PC-3 (cell line): ENCODE measurements around the gene ZFYVE28. TPM values are rescaled to one million over a fixed set of nuclear protein-coding genes. Genes with fewer than 3 reads are reported as not detected.

Experiments used
- ATAC-seq: fragments of 200-7000 bp; cut with Tn5 transposase; 2 replicates; pipeline ENCODE4 v1.9.1; 2020; ENCODE audit warnings: mild to moderate bottlenecking, moderate library complexity
- BruUV-seq: library from RNA; stranded (reverse); fragments of 400-500 nt; replicated peaks from 2 replicates; lab custom pipeline; 2021; lab: Mats Ljungman, UMichigan
- CTCF ChIA-PET: fragments of 300-600 bp; sonication (Branson Sonifier 250); formaldehyde crosslinking; loops from one replicate; lab custom pipeline; 2022; ENCODE audit warnings: antibody characterized with exemption; lab: Charles Lee
- POLR2A ChIA-PET: fragments of 300-600 bp; sonication (Branson Sonifier 250); formaldehyde crosslinking; loops from one replicate; lab custom pipeline; 2022; ENCODE audit warnings: antibody characterized with exemption; ENCODE audit not compliant: unreplicated experiment; lab: Charles Lee
- DNase-seq: peaks from one replicate; pipeline ENCODE4 v3.0.0-alpha.2; 2015
- H2AFZ ChIP-seq: fragments of 300-600 bp; sonication (generic); 2 replicates; pipeline ENCODE4 v1.6.0; 2016; ENCODE audit warnings: antibody characterized with exemption, low read length
- H3F3A ChIP-seq: fragments of 300-600 bp; sonication (generic); one replicate; pipeline ENCODE4 v1.6.0; 2017; ENCODE audit warnings: antibody characterized with exemption, low read length, control low read depth, mild to moderate bottlenecking; ENCODE audit not compliant: unreplicated experiment
- H3K27ac ChIP-seq: fragments of 300-600 bp; sonication (generic); 2 replicates; pipeline ENCODE4 v1.5.1; 2016; ENCODE audit warnings: mild to moderate bottlenecking, low read length
- H3K27me3 ChIP-seq: fragments of 300-600 bp; sonication (generic); 2 replicates; pipeline ENCODE4 v1.6.1; 2016; ENCODE audit warnings: low read length, mixed read lengths
- H3K36me3 ChIP-seq: fragments of 300-600 bp; sonication (generic); 2 replicates; pipeline ENCODE4 v1.6.1; 2016; ENCODE audit warnings: low read depth, mixed run types, low read length, mixed read lengths
- H3K4me1 ChIP-seq: fragments of 300-600 bp; sonication (generic); 2 replicates; pipeline ENCODE4 v1.5.1; 2016; ENCODE audit warnings: low read length; ENCODE audit not compliant: insufficient read depth
- H3K4me2 ChIP-seq: fragments of 300-600 bp; sonication (generic); 2 replicates; pipeline ENCODE4 v1.6.0; 2016; ENCODE audit warnings: low read length
- H3K4me3 ChIP-seq: fragments of 300-600 bp; sonication (generic); 2 replicates; pipeline ENCODE4 v1.5.1; 2016; ENCODE audit warnings: mild to moderate bottlenecking, low read length, mixed read lengths
- H3K79me2 ChIP-seq: fragments of 300-600 bp; sonication (generic); 2 replicates; pipeline ENCODE4 v1.6.1; 2017; ENCODE audit warnings: low read length, mixed read lengths
- H3K9ac ChIP-seq: fragments of 300-600 bp; sonication (generic); 2 replicates; pipeline ENCODE4 v1.6.0; 2016; ENCODE audit warnings: mild to moderate bottlenecking, low read length
- H3K9me2 ChIP-seq: fragments of 300-600 bp; sonication (generic); replicated peaks from 2 replicates; pipeline ENCODE4 v1.6.1; 2016; ENCODE audit warnings: mixed run types, low read length, mixed read lengths
- H3K9me3 ChIP-seq: fragments of 300-600 bp; sonication (generic); 2 replicates; pipeline ENCODE4 v1.6.1; 2016; ENCODE audit warnings: low read length, mixed read lengths
- H4K20me1 ChIP-seq: fragments of 300-600 bp; sonication (generic); 2 replicates; pipeline ENCODE4 v1.6.1; 2016; ENCODE audit warnings: low read length, mixed read lengths
- CTCF ChIP-seq: fragments of 300-600 bp; sonication (generic); conservative IDR thresholded peaks from 2 replicates; pipeline ENCODE4 v1.5.1; 2017; ENCODE audit warnings: antibody characterized with exemption, low read depth, mild to moderate bottlenecking, low read length
- EZH2 ChIP-seq: fragments of 300-600 bp; sonication (generic); IDR thresholded peaks from one replicate; pipeline ENCODE4 v1.6.1; 2017; ENCODE audit warnings: antibody characterized with exemption, mild to moderate bottlenecking, low read length; ENCODE audit not compliant: unreplicated experiment
- EZH2phosphoT487 ChIP-seq: fragments of 300-600 bp; sonication (generic); IDR thresholded peaks from 2 replicates; pipeline ENCODE4 v1.6.1; 2018; ENCODE audit warnings: mild to moderate bottlenecking, antibody characterized with exemption, low read length, borderline replicate concordance
- intact Hi-C: fragments of 100-400 bp; cut with micrococcal nuclease; formaldehyde crosslinking; loops from 2 replicates; pipeline ENCODE4 v1.9.0; 2023
- total RNA-seq: library from RNA; depleted of rRNA; stranded (reverse); fragments of >200 nt; gene quantifications from 2 replicates; pipeline ENCODE4 v1.2.3, GENCODE V29; 2014

The ZFYVE28 gene
- total RNA-seq, 1 experiment from 2014 or later = 8.0 TPM

- Histone ChIP-seq H3K79me2 (no peaks in the 10 kb centered on the region), H2AFZ (no peak overlapping the region), H3K4me2 (no peak overlapping the region), H3K36me3 (no peaks in the 10 kb centered on the region), H3K27ac (no peak overlapping the region), H3F3A (no peaks in the 10 kb centered on the region), H3K4me3 (no peak overlapping the region), H3K9ac (no peak overlapping the region), H3K9me3 (no peaks in the 10 kb centered on the region), H4K20me1 (no peaks in the 10 kb centered on the region), H3K27me3 (no peaks in the 10 kb centered on the region), H3K4me1 (no peaks in the 10 kb centered on the region), H3K9me2 (no peaks in the 10 kb centered on the region)
- TF ChIP-seq EZH2phosphoT487 (no peak), CTCF (no peak), EZH2 (no peak)
- BruUV-seq = no TSS peak
- ChIA-PET POLR2A (no interaction called here), CTCF (no interaction called here)
- ATAC-seq (no peak), DNase-seq (no peak)
- intact Hi-C loops = no loop called here
Measured at GRCh38 chr4:2274320-2275043, 144.0 kb downstream of the ZFYVE28 start.

- no TSS peak for BruUV-seq
- no peaks in the 10 kb centered on the region for H3K9me3 ChIP-seq
- H4K20me1 ChIP-seq = no peaks in the 10 kb centered on the region
- H3K4me1 ChIP-seq = no peaks in the 10 kb centered on the region
- no peak overlapping the region for H3K27ac ChIP-seq
- H3K9me2 ChIP-seq = no peaks in the 10 kb centered on the region
- H3K9ac ChIP-seq = no peak overlapping the region
- POLR2A ChIA-PET = no interaction called here
- H3F3A ChIP-seq = no peaks in the 10 kb centered on the region
- H2AFZ ChIP-seq = no peak overlapping the region
- no peak overlapping the region for H3K4me2 ChIP-seq
- H3K27me3 ChIP-seq = no peaks in the 10 kb centered on the region
- ATAC-seq (no peak), DNase-seq (no peak)
- CTCF ChIA-PET = no interaction called here
- H3K79me2 ChIP-seq = no peaks in the 10 kb centered on the region
- no peak for TF ChIP-seq EZH2phosphoT487
- no peak for TF ChIP-seq EZH2
- no peak for TF ChIP-seq CTCF
- no peak overlapping the region for H3K4me3 ChIP-seq
- intact Hi-C loops = no loop called here
- no peaks in the 10 kb centered on the region for H3K36me3 ChIP-seq
Measured at GRCh38 chr4:2273657-2274319, 144.7 kb downstream of the ZFYVE28 start.

- no peak overlapping the region for H3K4me3 ChIP-seq
- no peaks in the 10 kb centered on the region for H4K20me1 ChIP-seq
- no peaks in the 10 kb centered on the region for H3K79me2 ChIP-seq
- no peak for DNase-seq
- H3K27ac ChIP-seq = no peak overlapping the region
- H3K9me2 ChIP-seq = no peaks in the 10 kb centered on the region
- H3K9me3 ChIP-seq = no peaks in the 10 kb centered on the region
- H3K4me2 ChIP-seq = no peak overlapping the region
- ATAC-seq = no peak
- no peaks in the 10 kb centered on the region for H3K36me3 ChIP-seq
- H3F3A ChIP-seq = no peaks in the 10 kb centered on the region
- H3K9ac ChIP-seq = no peak overlapping the region
- ChIA-PET CTCF (no interaction called here), POLR2A (no interaction called here)
- no peaks in the 10 kb centered on the region for H3K4me1 ChIP-seq
- no peak overlapping the region for H2AFZ ChIP-seq
- TF ChIP-seq EZH2 = no peak
- no peak for TF ChIP-seq CTCF
- TF ChIP-seq EZH2phosphoT487 = no peak
- intact Hi-C loops = no loop called here
- H3K27me3 ChIP-seq = no peaks in the 10 kb centered on the region
- BruUV-seq = no TSS peak
Measured at GRCh38 chr4:2273221-2273620, 145.2 kb downstream of the ZFYVE28 start.
